ENCODE results near the gene ZCCHC7. TPM values are rescaled to one million over a fixed set of nuclear protein-coding genes. Genes with fewer than 3 reads are reported as not detected.

ZCCHC7 gene
- total RNA-seq, 3 donors from 2014 or later (not counting 1 experiment from before 2014, with no cell fraction given), result 42.4 to 43.2 (median 42.8) TPM

DNA sequence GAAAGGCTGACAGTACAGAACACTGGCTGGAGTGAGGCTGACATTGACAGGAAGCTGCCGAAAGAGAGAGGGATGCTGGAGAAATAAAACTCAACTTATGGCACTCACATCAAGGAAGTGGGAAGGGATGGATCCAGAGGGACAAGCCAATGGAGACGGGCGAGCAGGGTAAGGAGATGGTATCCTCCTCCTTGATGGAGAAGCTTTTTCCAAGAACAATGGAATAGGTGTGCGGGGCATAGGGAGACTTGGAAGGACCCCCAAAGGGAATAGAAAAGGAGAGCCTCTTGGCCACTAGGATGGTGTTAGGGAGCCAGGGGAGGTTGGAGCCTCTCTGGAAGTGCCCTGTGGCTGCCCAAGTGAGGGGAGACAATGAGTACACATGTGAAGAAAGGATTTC is 243.8 kb downstream of the ZCCHC7 start:
- Mint-ChIP-seq H3K4me3 (no peak overlapping the region), H3K36me3 (no peaks in the 10 kb centered on the region), H3K9me3 (no peaks in the 10 kb centered on the region), H3K4me1 (peaks cover 7 to 15% of the 10 kb centered on the region in 2 donors), H3K27me3 (ENCODE audit: low read depth in 2 of 2) (no peaks in the 10 kb centered on the region), H3K27ac (no peak overlapping the region)
- DNase-seq, result no peak
- intact Hi-C loops (cut with micrococcal nuclease), result no loop called here
- Histone ChIP-seq H3K27ac (ENCODE audit: low read length) (no peak overlapping the region), H3K27me3 (ENCODE audit: control insufficient read depth, insufficient read depth, low read length) (no peaks in the 10 kb centered on the region), H3K4me1 (ENCODE audit: control insufficient read depth, insufficient read depth, low read length) (peaks cover under 1% of the 10 kb centered on the region), H3K4me3 (ENCODE audit: low read length) (no peak overlapping the region), H3K9me3 (ENCODE audit: control insufficient read depth, insufficient read depth, low read length) (no peaks in the 10 kb centered on the region), H3K36me3 (ENCODE audit: control insufficient read depth, insufficient read depth, low read length) (no peaks in the 10 kb centered on the region)
- no peak for ATAC-seq
- TF ChIP-seq CTCF (IDR thresholded peaks at IDR 0.05), result no peak
- WGBS (ENCODE audit: insufficient coverage), result 97% methylated on average over 4 of the region's 4 CpGs

GRCh38 chr9:37364751-37365360 is 244.5 kb downstream of the ZCCHC7 start:
- Mint-ChIP-seq H3K27me3 (ENCODE audit: low read depth in 2 of 2) (no peaks in the 10 kb centered on the region), H3K27ac (no peak overlapping the region), H3K4me1 (peaks cover 7 to 15% of the 10 kb centered on the region in 2 donors), H3K9me3 (no peaks in the 10 kb centered on the region), H3K4me3 (no peak overlapping the region), H3K36me3 (no peaks in the 10 kb centered on the region)
- intact Hi-C loops (cut with micrococcal nuclease), result no loop called here
- DNase-seq (peak in 1 of 2 donors; percentile 38), ATAC-seq (peak in 2 of 3 donors; percentile 59 to 66)
- TF ChIP-seq CTCF (IDR thresholded peaks at IDR 0.05), result no peak
- Histone ChIP-seq H3K36me3 (ENCODE audit: control insufficient read depth, insufficient read depth, low read length) (no peaks in the 10 kb centered on the region), H3K27ac (ENCODE audit: low read length) (no peak overlapping the region), H3K4me1 (ENCODE audit: control insufficient read depth, insufficient read depth, low read length) (peaks cover 5% of the 10 kb centered on the region), H3K4me3 (ENCODE audit: low read length) (no peak overlapping the region), H3K27me3 (ENCODE audit: control insufficient read depth, insufficient read depth, low read length) (no peaks in the 10 kb centered on the region), H3K9me3 (ENCODE audit: control insufficient read depth, insufficient read depth, low read length) (no peaks in the 10 kb centered on the region)
- 92% methylated on average over 4 of the region's 4 CpGs for WGBS (ENCODE audit: insufficient coverage)

- Mint-ChIP-seq H3K27me3 (ENCODE audit: low read depth in 2 of 2) (peaks cover 4 to 5% of the 10 kb centered on the region in 2 donors), H3K36me3 (no peaks in the 10 kb centered on the region), H3K27ac (no peak overlapping the region), H3K4me3 (no peak overlapping the region), H3K4me1 (peaks cover 0 to 5% of the 10 kb centered on the region in 2 donors), H3K9me3 (no peaks in the 10 kb centered on the region)
- 71% methylated on average over 5 of the region's 5 CpGs for WGBS (ENCODE audit: insufficient coverage)
- H3K36me3 ChIP-seq (ENCODE audit: control insufficient read depth, insufficient read depth, low read length), result no peaks in the 10 kb centered on the region
- TF ChIP-seq CTCF (IDR thresholded peaks at IDR 0.05), result no peak
- DNase-seq (no peak), ATAC-seq (no peak)
- no peaks in the 10 kb centered on the region for H3K9me3 ChIP-seq (ENCODE audit: control insufficient read depth, insufficient read depth, low read length)
- H3K4me1 ChIP-seq (ENCODE audit: control insufficient read depth, insufficient read depth, low read length), result peaks cover 27% of the 10 kb centered on the region
- peak overlapping the region; percentile 78 for H3K27ac ChIP-seq (ENCODE audit: low read length)
- no peaks in the 10 kb centered on the region for H3K27me3 ChIP-seq (ENCODE audit: control insufficient read depth, insufficient read depth, low read length)
- intact Hi-C loops (cut with micrococcal nuclease), result no loop called here
- no peak overlapping the region for H3K4me3 ChIP-seq (ENCODE audit: low read length)
Measured at GRCh38 chr9:37369671-37370070, 249.3 kb downstream of the ZCCHC7 start.

DNA sequence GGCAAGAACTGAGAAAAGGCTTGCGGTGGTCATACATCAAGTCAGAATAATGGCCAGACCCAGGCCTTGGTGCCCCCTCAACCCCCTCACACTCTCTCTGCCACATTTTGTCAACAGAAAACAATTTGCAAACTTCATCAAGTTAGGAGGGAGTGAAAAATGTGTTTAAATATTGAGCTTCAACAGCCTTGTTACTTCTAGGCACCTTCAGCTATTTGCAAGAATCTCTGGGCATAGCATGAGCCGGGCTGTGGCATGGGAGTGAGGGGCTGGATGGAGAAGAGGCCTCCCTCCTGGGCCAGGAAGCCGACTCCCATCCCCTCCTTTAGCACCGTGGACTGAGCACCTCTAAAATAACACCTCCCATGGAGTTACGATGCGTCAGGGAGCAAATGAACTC is 249.9 kb downstream of the ZCCHC7 start:
- Mint-ChIP-seq H3K4me1 (no peaks in the 10 kb centered on the region), H3K27ac (no peak overlapping the region), H3K36me3 (no peaks in the 10 kb centered on the region), H3K4me3 (no peak overlapping the region), H3K27me3 (ENCODE audit: low read depth in 2 of 2) (peaks cover 4 to 5% of the 10 kb centered on the region in 2 donors), H3K9me3 (no peaks in the 10 kb centered on the region)
- no peaks in the 10 kb centered on the region for H3K36me3 ChIP-seq (ENCODE audit: control insufficient read depth, insufficient read depth, low read length)
- peaks cover 27% of the 10 kb centered on the region for H3K4me1 ChIP-seq (ENCODE audit: control insufficient read depth, insufficient read depth, low read length)
- ATAC-seq (no peak), DNase-seq (no peak)
- no peaks in the 10 kb centered on the region for H3K9me3 ChIP-seq (ENCODE audit: control insufficient read depth, insufficient read depth, low read length)
- 94% methylated on average over 4 of the region's 6 CpGs for WGBS (ENCODE audit: insufficient coverage)
- H3K4me3 ChIP-seq (ENCODE audit: low read length), result no peak overlapping the region
- TF ChIP-seq CTCF (IDR thresholded peaks at IDR 0.05), result no peak
- peak overlapping the region; percentile 78 for H3K27ac ChIP-seq (ENCODE audit: low read length)
- intact Hi-C loops (cut with micrococcal nuclease), result no loop called here
- H3K27me3 ChIP-seq (ENCODE audit: control insufficient read depth, insufficient read depth, low read length), result no peaks in the 10 kb centered on the region
